Coronary artery (tissue), 2 donors: Measurements from ENCODE around the gene INSYN1.

Experiments
- DNase-seq: peaks from one replicate; pipeline ENCODE4 v3.0.0-alpha.2; 2017; ENCODE audit warnings: low spot score
- H3K27ac ChIP-seq, 2 donors: fragments of 200-600 bp; sonication (generic); one replicate each; pipeline ENCODE4 v1.5.1; 2016 to 2019
- H3K4me3 ChIP-seq: fragments of 200-600 bp; sonication (generic); 2 replicates; pipeline ENCODE4 v1.5.1; 2016; ENCODE audit warnings: mild to moderate bottlenecking, moderate library complexity
- TF ChIP-seq, protein P1 (sequence below): fragments of 200-600 bp; sonication (generic); IDR thresholded peaks from one replicate; pipeline ENCODE4 v1.5.1; 2019; ENCODE audit warnings: antibody characterized with exemption

Gene INSYN1

GRCh38 chr15:73685981-73686380 lies 67.2 kb downstream of the INSYN1 start:
- peak overlapping the region; percentile 87 for H3K4me3 ChIP-seq
- DNase-seq = no peak
- TF ChIP-seq, protein P1, sequence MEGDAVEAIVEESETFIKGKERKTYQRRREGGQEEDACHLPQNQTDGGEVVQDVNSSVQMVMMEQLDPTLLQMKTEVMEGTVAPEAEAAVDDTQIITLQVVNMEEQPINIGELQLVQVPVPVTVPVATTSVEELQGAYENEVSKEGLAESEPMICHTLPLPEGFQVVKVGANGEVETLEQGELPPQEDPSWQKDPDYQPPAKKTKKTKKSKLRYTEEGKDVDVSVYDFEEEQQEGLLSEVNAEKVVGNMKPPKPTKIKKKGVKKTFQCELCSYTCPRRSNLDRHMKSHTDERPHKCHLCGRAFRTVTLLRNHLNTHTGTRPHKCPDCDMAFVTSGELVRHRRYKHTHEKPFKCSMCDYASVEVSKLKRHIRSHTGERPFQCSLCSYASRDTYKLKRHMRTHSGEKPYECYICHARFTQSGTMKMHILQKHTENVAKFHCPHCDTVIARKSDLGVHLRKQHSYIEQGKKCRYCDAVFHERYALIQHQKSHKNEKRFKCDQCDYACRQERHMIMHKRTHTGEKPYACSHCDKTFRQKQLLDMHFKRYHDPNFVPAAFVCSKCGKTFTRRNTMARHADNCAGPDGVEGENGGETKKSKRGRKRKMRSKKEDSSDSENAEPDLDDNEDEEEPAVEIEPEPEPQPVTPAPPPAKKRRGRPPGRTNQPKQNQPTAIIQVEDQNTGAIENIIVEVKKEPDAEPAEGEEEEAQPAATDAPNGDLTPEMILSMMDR = no peak
- H3K27ac ChIP-seq = peak overlapping the region in 1 of 2 donors; percentile 89
